HEK293 (cell line): ENCODE data around the gene KIF23.

Experiments
- BCL11B ChIP-seq: fragments of 450-650 bp; formaldehyde crosslinking; IDR thresholded peaks from 2 replicates; pipeline ENCODE4 v1.5.1; 2016; ENCODE audit warnings: low read depth, missing biosample characterization, missing genetic modification characterization
- FEZF1 ChIP-seq: fragments of 450-650 bp; formaldehyde crosslinking; IDR thresholded peaks from 2 replicates; pipeline ENCODE4 v1.5.1; 2016; ENCODE audit warnings: missing biosample characterization, missing genetic modification characterization
- GLI2 ChIP-seq: fragments of 450-650 bp; formaldehyde crosslinking; IDR thresholded peaks from 2 replicates; pipeline ENCODE4; 2017; ENCODE audit warnings: missing biosample characterization, missing genetic modification characterization, low read depth, borderline replicate concordance
- GLI4 ChIP-seq: fragments of 450-650 bp; formaldehyde crosslinking; IDR thresholded peaks from 2 replicates; pipeline ENCODE4 v1.5.1; 2016; ENCODE audit warnings: missing biosample characterization, missing genetic modification characterization
- HOXA7 ChIP-seq: sonication (generic); formaldehyde crosslinking; IDR thresholded peaks from 2 replicates; pipeline ENCODE4 v1.8.1; 2022; ENCODE audit warnings: missing genetic modification reagents, borderline replicate concordance
- KLF1 ChIP-seq: fragments of 450-650 bp; formaldehyde crosslinking; IDR thresholded peaks from 2 replicates; pipeline ENCODE4 v1.5.1; 2016; ENCODE audit warnings: missing biosample characterization, missing genetic modification characterization
- OVOL3 ChIP-seq: fragments of 450-650 bp; formaldehyde crosslinking; IDR thresholded peaks from 2 replicates; pipeline ENCODE4 v1.5.1; 2016; ENCODE audit warnings: missing biosample characterization, missing genetic modification characterization
- PRDM6 ChIP-seq: fragments of 450-650 bp; formaldehyde crosslinking; IDR thresholded peaks from 2 replicates; pipeline ENCODE4 v1.5.1; 2017; ENCODE audit warnings: missing biosample characterization, missing genetic modification characterization
- RBAK ChIP-seq: fragments of 450-650 bp; formaldehyde crosslinking; IDR thresholded peaks from 2 replicates; pipeline ENCODE4 v1.5.1; 2016; ENCODE audit warnings: missing biosample characterization, missing genetic modification characterization
- SP2 ChIP-seq: fragments of 450-650 bp; formaldehyde crosslinking; IDR thresholded peaks from 2 replicates; pipeline ENCODE4 v1.5.1; 2016; ENCODE audit warnings: missing biosample characterization, missing genetic modification characterization
- ZBTB10 ChIP-seq: fragments of 450-650 bp; formaldehyde crosslinking; IDR thresholded peaks from 2 replicates; pipeline ENCODE4 v1.5.1; 2016; ENCODE audit warnings: missing biosample characterization, missing genetic modification characterization
- ZBTB48 ChIP-seq: fragments of 450-650 bp; formaldehyde crosslinking; IDR thresholded peaks from 2 replicates; pipeline ENCODE4 v1.5.1; 2016; ENCODE audit warnings: missing biosample characterization, missing genetic modification characterization
- ZEB2 ChIP-seq: fragments of 450-650 bp; formaldehyde crosslinking; IDR thresholded peaks from 2 replicates; pipeline ENCODE4 v1.5.1; 2016; ENCODE audit warnings: missing biosample characterization, missing genetic modification characterization
- ZFP41 ChIP-seq: fragments of 450-650 bp; formaldehyde crosslinking; IDR thresholded peaks from 2 replicates; pipeline ENCODE4 v1.5.1; 2016; ENCODE audit warnings: missing biosample characterization, missing genetic modification characterization, borderline replicate concordance
- ZNF114 ChIP-seq: fragments of 450-650 bp; formaldehyde crosslinking; IDR thresholded peaks from 2 replicates; pipeline ENCODE4 v1.5.0; 2017; ENCODE audit warnings: missing biosample characterization, missing genetic modification characterization
- ZNF121 ChIP-seq: fragments of 450-650 bp; formaldehyde crosslinking; IDR thresholded peaks from 2 replicates; pipeline ENCODE4 v1.5.1; 2016; ENCODE audit warnings: missing biosample characterization, missing genetic modification characterization
- ZNF138 ChIP-seq: fragments of 450-650 bp; formaldehyde crosslinking; IDR thresholded peaks from 2 replicates; pipeline ENCODE4 v1.5.1; 2016; ENCODE audit warnings: missing biosample characterization, missing genetic modification characterization, borderline replicate concordance
- ZNF274 ChIP-seq, 2 experiments: fragments of 200-500 bp in 1 of 2; fragments of 450-650 bp in 1 of 2; sonication (Bioruptor generic) in 1 of 2; formaldehyde crosslinking in 1 of 2; IDR thresholded peaks; 2 replicates each; pipeline versions ENCODE4 v1.5.1 to v1.6.1; 2014 to 2016; ENCODE audit warnings: borderline replicate concordance in 1 of 2, inconsistent platforms in 1 of 2, low read length in 1 of 2, missing biosample characterization in 1 of 2, missing genetic modification characterization in 1 of 2
- ZNF335 ChIP-seq: fragments of 450-650 bp; formaldehyde crosslinking; conservative IDR thresholded peaks from 2 replicates; pipeline ENCODE4 v1.5.1; 2016; ENCODE audit warnings: missing biosample characterization, missing genetic modification characterization
- ZNF426 ChIP-seq: fragments of 450-650 bp; formaldehyde crosslinking; IDR thresholded peaks from 2 replicates; pipeline ENCODE4 v1.5.1; 2017; ENCODE audit warnings: missing biosample characterization, missing genetic modification characterization, mild to moderate bottlenecking, inconsistent platforms, moderate library complexity
- ZNF518A ChIP-seq: fragments of 450-650 bp; formaldehyde crosslinking; conservative IDR thresholded peaks from 2 replicates; pipeline ENCODE4 v1.5.1; 2016; ENCODE audit warnings: low read depth, missing biosample characterization, missing genetic modification characterization
- ZNF571 ChIP-seq: fragments of 450-650 bp; formaldehyde crosslinking; IDR thresholded peaks from 2 replicates; pipeline ENCODE4 v1.5.0; 2017; ENCODE audit warnings: missing biosample characterization, missing genetic modification characterization
- ZNF585B ChIP-seq: fragments of 450-650 bp; formaldehyde crosslinking; IDR thresholded peaks from 2 replicates; pipeline ENCODE4 v1.5.1; 2016; ENCODE audit warnings: missing biosample characterization, missing genetic modification characterization
- ZNF629 ChIP-seq: fragments of 450-650 bp; formaldehyde crosslinking; IDR thresholded peaks from 2 replicates; pipeline ENCODE4 v1.5.1; 2017; ENCODE audit warnings: missing biosample characterization, missing genetic modification characterization
- ZNF645 ChIP-seq: fragments of 450-650 bp; formaldehyde crosslinking; IDR thresholded peaks from 2 replicates; pipeline ENCODE4; 2016; ENCODE audit warnings: missing biosample characterization, missing genetic modification characterization
- ZNF701 ChIP-seq: fragments of 450-650 bp; formaldehyde crosslinking; IDR thresholded peaks from 2 replicates; pipeline ENCODE4 v1.5.1; 2016; ENCODE audit warnings: missing biosample characterization, missing genetic modification characterization
- ZNF76 ChIP-seq: fragments of 450-650 bp; formaldehyde crosslinking; IDR thresholded peaks from 2 replicates; pipeline ENCODE4; 2016; ENCODE audit warnings: low read depth, missing biosample characterization, missing genetic modification characterization, borderline replicate concordance
- ZNF792 ChIP-seq: fragments of 450-650 bp; formaldehyde crosslinking; IDR thresholded peaks from 2 replicates; pipeline ENCODE4 v1.5.1; 2016; ENCODE audit warnings: missing biosample characterization, missing genetic modification characterization

Gene KIF23

DNA sequence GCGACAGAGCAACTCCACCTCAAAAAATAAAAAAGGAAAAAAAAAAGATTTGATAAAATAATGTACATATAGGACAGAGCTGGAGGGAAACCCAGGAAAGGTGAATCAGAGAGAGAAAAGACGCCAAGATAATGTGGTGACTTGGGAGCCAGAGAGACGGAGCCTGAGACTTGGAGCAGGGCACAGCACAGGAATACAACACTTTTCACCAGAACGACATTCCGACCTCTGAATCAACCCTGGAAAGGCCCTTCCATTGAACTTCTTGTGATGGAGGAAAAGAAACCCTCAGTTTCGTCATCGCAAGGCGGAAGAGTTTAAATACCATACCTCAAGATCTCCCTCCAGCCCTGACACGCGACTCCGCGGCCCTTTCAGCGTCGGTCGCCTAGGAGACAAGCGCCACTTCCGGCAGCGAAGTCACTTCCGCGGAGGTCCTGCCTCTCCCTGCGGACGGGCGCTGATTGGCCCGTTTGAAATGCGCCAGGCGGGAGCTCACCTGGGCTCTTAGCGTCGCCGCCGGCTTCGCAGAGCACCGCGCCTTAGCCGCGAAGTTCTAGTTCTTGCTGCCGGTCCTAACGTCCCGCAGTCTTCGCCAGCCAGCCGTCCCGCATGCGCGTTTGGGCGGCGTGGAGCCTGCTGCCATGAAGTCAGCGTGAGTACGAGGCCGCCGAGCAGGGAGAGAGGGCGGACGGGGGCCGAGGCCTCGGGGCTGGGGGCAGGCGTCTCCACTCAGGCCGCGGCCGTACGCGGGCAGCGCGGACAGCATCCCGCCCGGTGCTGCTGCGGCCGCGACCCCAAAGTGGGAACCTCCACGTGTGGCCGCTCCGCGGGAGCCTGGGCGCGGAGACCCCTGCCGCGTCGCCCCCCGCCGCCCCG lies at the start of gene KIF23 (continued):
- TF ChIP-seq ZBTB10 (tag by site-specific recombination) (no peak), ZNF76 (tag by site-specific recombination) (peak; percentile 85; the same call in 1 of the 2 replicates), ZNF138 (tag by site-specific recombination) (no peak), GLI2 (no peak), KLF1 (peak; percentile 67), FEZF1 (tag by site-specific recombination) (peak; percentile 93), OVOL3 (tag by site-specific recombination) (0 out of 2 replicates have a peak, but pooled peaks have one; percentile 28), ZNF629 (peak; percentile 89), ZNF114 (no peak), ZEB2 (tag by site-specific recombination) (peak; percentile 99), ZNF335 (tag by site-specific recombination) (peak; percentile 96), BCL11B (tag by site-specific recombination) (no peak), ZNF426 (tag by site-specific recombination) (no peak), ZFP41 (tag by site-specific recombination) (no peak), ZNF518A (tag by site-specific recombination) (peak; percentile 66), GLI4 (0 out of 2 replicates have a peak, but pooled peaks have one; percentile 23), ZNF121 (no peak), HOXA7 (CRISPR knock-in tag) (peak; percentile 54; the same call in 1 of the 2 replicates), ZBTB48 (no peak; the same call in 1 of the 2 replicates), ZNF274 (IDR thresholded peaks at IDR 0.05; ENCODE audit: low read length) (no peak), ZNF274 (tag by site-specific recombination; IDR thresholded peaks at IDR 0.05; ENCODE audit: borderline replicate concordance) (no peak), ZNF571 (tag by site-specific recombination) (no peak), ZNF585B (tag by site-specific recombination) (peak; percentile 52; the same call in 1 of the 2 replicates), ZNF645 (no peak), ZNF792 (tag by site-specific recombination) (no peak), RBAK (tag by site-specific recombination) (no peak), SP2 (tag by site-specific recombination) (peak; percentile 95), PRDM6 (no peak), ZNF701 (no peak)
